CD4-positive, alpha-beta T cell treated with Interleukin-2 at 100 ng/mL for 4 hours (primary cell): ENCODE data around the gene GOSR2.
"Not testable (repeated sequence)": the region's sequence is repeated elsewhere in the genome, so short reads cannot be mapped to it uniquely, and the experiment has no call there.

Experiments used
- DNase-seq: peaks from one replicate; pipeline ENCODE4 v3.0.0-alpha.2; 2020; ENCODE audit warnings: low spot score

The GOSR2 gene

DNA sequence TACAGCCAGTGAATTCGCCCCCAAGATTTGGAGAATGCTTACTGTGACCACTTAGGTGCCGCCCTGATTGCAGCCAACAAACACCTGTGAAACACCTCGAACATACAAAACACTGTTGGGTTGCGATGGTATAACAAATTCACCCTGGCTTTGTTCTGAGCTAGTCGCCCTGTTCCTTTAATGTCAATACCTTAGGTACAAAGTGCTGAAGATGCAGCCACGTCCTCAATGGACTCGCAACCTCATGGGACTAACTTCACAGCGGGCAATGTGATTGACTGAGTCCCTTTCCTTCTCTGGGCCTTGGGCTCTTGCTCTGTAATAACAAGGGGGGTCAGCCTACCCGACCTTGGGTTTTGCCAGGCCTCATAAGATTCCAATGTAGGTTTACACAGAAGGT is 28.9 kb upstream of the GOSR2 start:
- DNase-seq = no peak

DNA sequence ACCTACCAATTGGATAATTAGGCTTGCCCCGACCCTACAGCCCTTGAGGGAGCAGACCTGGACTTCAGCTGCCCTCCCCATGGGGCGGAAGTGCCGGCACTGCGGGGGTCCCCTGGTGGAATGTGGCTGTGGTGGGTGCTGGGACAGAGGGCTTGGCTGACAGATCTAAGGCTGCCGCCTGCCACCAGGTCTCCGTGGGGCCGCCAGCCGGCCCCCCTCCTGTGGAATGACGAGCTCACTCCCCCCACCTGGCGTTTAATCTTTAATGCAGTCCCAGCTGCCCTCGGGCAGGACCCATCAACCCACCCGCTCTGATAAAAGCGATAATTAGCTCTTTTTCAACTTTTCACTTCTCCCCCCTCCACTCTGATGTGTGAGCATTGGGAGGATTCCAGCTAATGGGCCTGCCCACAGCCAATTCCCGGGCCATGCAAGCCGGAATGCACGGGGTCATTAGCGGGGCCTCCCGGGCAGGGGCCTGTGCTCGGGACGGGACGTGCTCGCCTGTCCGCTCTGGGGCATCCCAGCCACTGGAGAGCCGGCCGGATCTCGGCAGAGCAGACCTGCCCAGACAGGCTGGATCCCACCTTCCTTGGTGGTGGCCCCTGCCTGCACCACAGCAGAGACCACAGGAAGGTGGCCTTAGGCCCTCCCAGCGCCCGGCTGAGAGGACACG is 28.3 kb upstream of the GOSR2 start:
- no peak for DNase-seq

DNA sequence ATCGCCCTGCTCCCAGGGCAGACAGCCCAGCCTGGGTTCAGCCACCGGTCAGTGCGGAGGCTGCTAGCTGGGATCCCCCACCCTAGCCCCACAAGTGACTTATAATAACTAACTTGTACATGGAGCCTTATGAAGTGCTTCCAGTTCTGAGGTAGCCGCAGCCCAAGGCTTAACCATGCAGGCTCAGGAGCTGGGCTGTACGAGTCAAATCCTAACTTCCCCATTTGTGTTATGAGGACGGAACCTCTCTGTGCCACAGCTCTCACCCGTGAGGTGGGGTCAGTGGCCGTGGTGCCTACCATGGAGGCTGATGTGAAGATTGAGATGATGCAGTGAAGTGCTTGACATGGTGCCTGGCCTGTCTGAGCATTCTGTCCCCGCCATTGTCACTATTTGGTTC is 27.8 kb upstream of the GOSR2 start:
- DNase-seq = no peak

DNA sequence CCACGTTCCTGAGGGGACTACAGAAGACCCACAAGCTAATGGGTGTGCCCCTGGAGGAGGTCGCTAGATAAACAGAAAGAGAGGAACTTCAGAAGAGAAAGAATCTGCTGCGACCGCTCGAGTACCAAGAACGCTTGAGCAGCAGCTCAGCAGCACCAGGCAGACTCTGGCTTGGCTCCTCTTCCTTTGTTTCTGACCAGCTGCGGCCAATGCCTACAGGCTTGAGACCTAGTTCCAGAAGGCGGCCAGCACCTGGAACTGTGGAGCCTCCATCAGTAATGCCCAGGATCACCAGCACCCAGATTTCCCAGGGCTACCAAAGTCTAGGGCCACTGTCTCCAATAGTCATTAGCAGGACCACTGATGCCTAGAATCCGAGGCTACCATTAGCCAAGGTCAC is 26.0 kb upstream of the GOSR2 start:
- no peak for DNase-seq

DNA sequence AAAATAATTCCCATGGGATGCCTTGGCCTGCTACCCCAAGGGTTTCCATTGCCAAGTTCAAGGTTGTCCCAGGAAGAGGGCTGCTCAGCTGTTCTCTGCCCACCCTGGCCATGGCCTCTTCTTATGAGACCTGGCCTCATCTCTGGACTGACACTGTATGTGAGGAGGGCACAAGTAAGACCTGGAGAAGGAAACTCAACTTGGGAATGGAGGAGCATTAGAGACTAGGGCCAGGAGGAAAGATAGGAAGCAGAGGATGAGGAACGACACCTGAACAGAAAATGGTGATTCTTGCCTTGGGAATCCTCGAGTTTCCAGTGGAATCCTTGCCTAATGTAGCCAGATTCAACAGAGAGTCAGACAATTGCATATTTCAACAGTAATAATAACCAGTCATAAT is 24.6 kb upstream of the GOSR2 start:
- no peak for DNase-seq

DNA sequence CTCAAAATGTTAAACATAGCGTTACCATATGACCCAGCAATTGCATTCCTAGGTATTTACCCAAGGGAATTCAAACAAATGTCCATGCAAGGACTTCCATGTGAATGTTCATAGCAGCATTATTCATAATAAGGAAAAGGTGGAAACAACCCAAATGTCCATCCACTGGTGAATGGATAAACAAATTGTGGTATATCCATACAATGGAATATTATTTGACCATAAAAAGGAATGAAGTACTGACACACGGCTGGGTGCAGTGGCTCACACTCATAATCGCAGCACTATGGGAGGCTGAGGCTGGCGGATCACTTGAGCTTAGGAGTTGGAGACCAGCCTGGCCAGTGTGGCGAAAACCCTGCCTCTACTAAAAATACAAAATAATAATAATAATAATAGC is 24.1 kb upstream of the GOSR2 start:
- DNase-seq = no peak

DNA sequence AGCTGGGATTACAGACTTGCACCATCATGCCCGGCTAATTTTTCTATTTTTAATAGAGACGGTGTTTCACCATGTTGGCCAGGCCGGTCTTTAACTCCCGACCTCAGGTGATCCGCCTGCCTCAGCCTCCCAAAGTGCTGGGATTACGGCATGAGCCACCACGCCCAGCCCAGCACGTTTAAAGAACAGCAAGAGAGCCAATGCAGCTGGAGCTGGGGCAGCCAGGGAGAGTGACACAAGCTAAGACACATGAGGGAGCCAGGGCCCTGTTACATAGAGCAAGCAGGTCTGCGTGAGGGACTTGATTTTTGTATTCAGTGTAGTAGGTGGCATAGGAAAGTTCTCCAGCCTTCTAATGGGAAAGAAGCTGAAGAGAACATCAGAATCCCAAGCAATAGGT is 21.7 kb upstream of the GOSR2 start:
- DNase-seq = no peak

DNA sequence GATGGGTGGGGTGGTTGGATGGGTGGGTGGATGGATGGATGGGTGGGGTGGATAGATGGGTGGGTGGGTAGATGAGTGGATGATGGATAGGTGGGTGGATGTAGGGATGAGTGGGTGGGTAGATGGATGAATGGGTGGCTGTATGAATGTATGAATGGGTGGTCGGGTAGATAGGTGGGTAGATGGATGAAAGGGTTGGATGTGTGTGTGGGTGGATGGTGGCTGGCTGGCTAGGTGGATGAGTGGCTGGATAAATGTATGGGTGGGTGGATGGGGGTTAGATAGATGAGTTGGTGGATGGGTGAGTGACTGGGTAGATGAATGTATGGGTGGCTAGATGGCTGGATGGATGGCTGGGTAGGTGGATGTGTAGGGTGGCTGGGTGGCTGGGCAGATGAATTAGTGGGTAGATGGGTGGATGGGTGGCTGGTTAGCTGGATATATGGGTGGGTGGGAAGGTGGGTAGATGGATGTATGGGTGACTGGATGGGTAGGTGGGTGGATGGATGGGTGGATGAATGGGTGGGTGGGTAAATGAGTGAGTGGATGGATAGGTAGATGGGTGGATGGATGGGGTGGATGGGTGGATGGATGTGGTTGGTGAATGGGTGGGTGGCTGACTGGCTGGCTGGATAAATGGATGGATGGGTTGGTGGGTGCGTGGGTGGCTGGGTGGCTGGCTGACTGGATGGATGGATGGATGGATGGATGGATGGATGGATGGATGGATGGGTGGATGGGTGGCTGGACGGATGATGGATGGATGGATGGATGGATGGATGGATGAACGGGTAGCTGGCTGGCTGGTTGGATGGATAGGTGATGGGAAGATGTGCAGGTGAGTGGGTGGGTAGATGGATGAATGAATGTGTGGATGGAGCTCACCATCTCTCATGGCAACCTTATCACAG is 18.9 kb upstream of the GOSR2 start:
- DNase-seq = no peak

DNA sequence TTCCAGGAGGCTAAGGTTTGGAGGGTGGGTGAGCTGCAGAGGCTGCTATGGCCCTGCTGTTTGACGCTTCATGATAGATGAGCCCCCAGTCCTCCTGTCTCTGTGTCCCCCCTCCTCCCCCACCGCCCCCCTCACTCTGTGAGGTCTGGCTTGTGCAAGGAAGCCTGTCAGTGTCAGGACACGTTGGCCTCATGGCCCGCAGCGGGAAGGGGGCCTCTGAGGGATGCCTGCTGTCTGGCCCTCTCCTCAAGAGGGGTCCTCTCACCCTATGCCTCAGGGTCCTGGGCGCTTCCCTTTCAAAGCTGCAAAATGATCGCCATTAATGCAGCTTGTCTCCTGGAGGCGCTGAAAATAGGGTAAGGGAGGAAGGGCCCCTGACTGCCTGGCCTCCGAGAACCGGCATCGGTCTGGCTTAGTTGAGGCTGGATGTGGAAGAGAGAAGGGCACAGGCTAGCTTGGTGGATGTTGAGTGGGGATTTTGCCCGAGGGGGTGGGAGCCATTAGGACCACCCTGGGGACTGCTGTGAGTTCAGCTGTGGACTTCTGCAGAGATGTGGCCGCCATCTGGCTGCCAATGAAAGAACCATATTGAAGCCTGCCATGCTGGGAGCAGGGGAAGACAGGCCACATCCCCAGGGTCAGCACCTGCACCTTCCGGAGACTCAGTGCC is 14.8 kb upstream of the GOSR2 start:
- DNase-seq = no peak

DNA sequence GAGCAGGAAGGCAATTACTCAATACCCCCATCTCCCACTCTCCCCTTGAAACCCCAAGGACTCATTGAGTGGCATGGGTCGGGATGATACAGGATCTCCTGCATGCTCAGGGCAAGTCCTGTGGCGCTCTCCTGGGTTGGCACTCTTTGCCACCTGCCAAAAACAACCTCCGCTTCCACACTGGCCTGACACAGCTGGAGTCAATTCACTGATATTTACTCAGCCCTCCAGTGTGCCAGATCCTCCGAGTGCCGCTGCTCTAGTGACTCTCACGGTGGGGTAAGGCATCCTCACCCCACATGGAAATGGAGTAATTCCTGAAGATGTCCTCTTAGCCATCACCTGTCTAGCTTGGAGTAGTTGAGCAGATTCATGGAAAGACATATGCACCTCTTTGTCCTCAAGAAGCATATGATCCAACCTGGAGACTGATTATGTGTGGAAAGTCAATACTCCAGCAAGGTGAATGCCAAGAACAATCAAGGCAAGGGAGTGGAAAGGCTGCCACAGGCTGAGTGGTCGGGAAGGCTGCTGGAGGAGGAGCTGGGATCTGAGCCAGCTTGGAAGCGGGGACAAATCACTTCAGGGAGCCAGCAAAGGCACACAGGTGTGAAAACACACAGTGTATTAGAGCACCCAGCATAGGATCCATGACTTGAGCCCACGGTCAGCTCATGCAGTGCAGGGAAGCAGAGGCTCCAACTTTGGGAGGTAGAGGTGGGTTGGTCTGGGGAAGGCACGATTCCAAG is 12.6 kb upstream of the GOSR2 start:
- no peak for DNase-seq

DNA sequence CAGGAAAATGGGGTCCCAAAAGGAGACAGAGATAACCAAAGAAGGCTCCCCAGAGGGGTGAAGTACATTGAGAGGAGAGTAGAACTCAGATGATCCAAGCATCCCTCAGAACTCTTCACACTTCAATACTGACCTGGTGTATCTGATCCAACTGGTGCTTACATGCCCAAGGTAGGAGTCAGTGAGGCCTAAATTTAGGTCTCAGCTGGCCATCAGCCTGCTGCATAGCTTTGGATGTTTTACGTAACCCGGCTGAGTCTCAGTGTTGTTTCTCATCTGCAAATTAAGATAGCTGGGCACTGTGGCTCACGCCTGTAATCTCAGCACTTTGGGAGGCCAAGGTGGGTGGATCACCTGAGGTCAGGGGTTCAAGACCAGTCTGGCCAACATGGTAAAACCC is 11.6 kb upstream of the GOSR2 start:
- no peak for DNase-seq

DNA sequence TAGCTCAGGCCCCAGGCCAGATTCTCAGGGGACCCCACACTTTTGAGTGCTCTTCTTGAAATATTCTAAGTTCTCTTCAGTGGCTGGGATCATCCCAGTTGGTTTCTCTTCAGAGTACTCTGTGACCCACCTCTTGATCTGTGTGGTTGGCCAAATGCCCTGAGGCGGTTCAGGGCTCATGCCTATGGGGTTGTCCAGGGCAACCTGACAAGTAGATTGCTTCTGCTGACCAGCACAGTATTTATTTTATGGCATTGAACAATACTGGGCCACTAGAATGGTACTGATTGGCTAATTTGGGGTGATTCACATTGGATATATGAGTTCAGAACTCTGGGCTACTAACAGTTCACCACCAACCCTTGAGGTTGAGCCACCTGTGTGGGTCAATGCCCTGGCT is 7.4 kb upstream of the GOSR2 start:
- no peak for DNase-seq

DNA sequence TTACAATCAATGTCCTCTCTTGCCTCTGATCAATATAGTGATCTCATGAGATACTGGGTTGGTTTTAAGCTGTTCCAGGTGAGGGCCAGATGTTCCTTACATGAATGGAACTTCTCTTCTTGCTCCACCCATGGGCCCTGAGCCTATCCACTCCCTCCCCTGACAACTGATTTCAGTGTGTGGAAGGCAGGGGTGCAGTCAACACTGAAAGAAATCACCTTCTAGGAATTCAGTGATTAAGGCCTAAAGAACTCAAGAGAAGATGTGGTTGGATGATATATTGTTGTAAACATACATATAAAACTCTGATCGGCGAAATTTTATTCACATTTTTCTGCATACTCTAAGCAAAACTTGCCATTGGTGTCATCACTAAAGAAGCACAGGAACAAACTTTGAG is 6.7 kb upstream of the GOSR2 start:
- DNase-seq = no peak

DNA sequence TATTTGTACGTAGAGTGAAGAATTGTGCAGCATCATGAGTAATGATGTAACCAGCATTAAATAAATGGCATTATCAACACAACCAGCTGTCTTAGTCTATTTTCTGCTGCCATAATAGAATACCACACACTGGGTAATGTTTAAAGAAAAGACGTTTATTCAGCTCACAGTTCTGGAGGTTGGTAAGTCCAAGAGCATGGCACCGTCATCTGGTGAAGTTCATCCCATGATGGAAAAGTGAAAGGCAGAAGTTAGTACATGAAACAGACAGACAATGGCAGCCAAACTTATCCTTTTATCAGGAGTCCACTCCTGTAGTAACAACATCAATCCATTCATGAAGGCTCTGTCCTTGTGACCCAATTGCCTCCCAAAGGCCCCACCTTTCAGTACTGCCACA is 6.3 kb upstream of the GOSR2 start:
- no peak for DNase-seq

DNA sequence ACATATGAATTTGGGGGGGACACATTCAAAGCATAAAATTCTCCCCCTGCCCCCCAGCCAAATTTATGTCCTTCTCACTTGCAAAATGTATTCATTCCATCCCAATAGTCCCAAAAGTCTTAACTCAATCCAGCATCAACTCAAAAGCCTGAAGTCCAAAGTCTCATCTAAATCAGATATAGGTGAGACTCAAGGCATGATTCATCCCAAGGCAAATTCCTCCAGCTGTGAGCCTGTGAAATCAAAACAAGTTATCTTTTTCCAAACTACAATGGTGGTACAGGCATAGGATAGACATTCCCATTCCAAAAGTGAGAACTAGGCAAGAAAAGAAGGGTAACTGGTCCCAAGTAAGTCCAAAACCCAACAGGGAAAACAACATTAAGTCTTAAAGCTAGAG is 5.9 kb upstream of the GOSR2 start:
- no peak for DNase-seq

DNA sequence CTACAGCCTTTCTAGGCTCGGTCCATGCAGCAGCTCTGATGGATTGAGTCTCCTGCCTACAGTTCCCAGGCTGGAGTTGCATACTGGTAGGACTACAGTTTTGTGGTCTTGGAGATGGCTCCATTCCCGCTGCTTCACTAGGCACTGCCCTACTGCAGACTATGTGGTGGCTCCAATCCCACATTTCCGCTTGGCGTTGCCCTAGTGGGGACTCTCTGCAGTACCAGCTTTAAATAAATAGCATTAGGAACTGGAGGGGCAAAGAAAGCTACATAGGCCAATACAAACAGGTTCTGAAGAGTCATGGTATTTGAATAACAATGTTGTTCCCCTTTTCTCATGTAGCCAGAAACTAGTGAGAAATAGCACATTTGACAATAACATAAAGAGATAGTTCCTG is 5.4 kb upstream of the GOSR2 start:
- DNase-seq = no peak

DNA sequence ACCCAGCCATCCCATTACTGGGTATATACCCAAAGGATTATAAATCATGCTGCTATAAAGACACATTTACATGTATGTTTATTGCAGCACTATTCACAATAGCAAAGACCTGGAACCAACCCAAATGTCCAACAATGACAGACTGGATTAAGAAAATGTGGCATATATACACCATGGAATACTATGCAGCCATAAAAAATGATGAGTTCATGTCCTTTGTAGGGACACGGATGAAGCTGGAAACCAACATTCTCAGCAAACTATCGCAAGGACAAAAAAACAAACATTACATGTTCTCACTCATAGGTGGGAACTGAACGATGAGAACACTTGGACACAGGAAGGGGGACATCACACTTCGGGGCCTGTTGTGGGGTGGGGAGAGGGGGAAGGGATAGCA is 998 bp upstream of the GOSR2 start:
- not testable (repeated sequence) for DNase-seq

DNA sequence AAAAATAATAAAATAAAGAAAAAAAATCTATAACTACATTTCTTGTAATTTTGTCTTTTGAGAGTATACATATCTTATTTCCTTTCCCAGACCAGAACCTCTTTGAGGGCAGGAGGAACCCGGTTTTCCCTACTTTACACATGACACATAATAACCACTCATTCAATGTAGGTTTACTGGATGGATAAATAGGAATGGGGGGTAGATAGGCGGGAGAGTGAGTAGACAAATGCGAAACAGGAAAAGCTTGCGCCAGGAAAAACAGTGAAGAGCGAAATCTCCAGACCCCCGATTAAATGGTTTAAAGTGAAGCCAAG is 515 bp upstream of the GOSR2 start:
- no peak for DNase-seq

DNA sequence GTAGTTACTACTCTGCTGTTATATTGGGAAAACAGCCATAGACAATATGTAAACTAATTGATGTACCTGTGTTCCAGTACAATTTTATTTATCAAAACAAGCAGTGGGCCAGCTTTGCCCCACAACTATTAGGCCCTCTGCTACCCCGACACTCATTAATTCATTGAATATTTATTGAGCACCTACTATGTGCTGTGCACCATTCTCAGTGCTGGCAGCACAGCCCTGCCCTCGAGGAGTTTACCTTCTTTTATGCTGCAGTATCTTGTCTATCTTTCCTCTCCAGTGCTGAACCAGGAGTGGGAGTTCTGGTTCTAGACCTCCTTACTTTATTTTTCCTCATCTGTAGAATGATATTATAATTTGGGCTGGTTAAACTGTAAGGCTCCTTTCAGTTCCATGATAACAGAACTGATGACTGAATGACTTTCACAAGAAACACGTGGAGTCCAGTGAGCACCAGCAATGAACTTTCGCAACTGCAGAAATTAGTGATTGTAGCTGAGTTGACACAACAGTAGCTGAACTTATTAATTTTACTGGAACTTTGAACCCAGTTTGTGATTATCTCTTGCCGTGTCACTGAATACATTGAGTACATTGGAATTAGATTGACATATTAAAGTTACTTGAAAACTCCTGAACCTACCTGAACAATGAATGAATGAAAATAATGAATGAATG is 2.4 kb downstream of the GOSR2 start:
- no peak for DNase-seq

DNA sequence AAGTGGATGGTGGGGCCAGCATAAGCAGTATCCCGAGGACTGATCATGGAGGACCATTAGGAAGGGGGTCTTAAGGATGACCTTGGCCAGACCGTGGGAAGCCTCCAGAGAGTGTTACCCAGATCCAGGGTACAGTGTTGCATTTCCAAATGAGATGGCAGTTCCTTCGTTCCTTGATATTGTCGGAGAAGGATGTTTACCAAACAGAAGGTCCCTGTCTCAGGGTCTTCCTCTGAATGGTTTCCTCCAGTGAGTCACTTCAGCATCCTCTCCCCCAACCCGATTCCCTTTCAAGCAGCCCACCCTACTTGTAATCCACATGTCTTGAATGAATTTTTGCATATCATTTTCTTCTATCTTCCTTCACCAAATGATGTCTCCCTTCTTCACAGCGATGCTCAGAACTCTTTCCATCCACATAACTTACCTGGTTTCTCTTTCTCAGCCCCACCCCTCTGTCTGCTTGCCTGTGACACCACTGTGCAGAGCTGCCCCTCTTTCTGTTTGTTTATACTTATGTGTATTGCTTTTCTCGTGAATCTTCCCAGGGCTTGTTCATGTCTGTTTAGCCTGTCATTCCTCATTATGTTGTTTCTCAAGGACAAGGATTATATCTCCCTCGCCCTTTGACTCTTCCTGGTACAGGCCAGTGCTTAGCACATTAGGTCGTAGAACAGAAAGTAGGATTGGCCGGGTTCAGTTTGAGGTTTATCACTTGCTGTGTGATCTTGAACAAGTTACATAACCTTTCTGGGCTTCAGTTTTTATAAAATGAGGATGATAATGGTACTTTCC is 5.7 kb downstream of the GOSR2 start:
- no peak for DNase-seq

DNA sequence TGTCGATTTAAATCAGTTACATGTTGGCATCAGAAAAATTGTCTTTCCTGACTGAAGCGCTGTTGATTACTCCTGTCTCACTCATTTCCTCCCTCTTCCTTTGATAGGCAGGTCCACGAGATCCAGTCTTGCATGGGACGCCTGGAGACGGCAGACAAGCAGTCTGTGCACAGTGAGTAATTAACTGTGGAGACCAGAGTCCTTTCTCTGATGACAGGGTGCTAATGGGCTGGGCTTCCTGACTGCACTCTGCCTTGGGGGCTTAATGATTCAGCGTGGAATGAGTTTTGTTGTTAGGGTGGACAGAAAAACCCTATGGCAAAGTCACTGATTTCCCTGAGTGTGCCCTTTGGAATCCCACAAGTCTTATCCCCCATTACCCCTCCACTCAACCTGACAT is 6.5 kb downstream of the GOSR2 start:
- DNase-seq = no peak
